Common myeloid progenitor, CD34-positive (primary cell): ENCODE data around the gene SERINC3.
A peak's percentile ranks its signal among the peaks of the same experiment; 100 is the strongest.

Experiments used
- CTCF ChIA-PET: fragments of 350-600 bp; sonication (Branson Sonifier 250); formaldehyde crosslinking; loops from one replicate; lab custom pipeline; 2021; ENCODE audit warnings: antibody characterized with exemption; lab: Charles Lee
- POLR2A ChIA-PET: fragments of 350-600 bp; sonication (Branson Sonifier 250); formaldehyde crosslinking; loops from one replicate; lab custom pipeline; 2021; ENCODE audit warnings: antibody characterized with exemption; lab: Charles Lee
- DNase-seq, 3 donors: peaks; one replicate each; pipeline versions ENCODE4 v3.0.0 to v3.0.0-alpha.2; 2013
- H3K27ac ChIP-seq, 2 experiments: 1 replicate in 1 of 2; 2 replicates in 1 of 2; pipeline ENCODE4 v1.7.0; 2013; ENCODE audit warnings: inconsistent platforms in 2 of 2, low read length in 2 of 2, mild to moderate bottlenecking in 2 of 2, low read depth in 1 of 2, moderate library complexity in 1 of 2; ENCODE audit not compliant: severe bottlenecking in 2 of 2, insufficient read depth in 1 of 2, poor library complexity in 1 of 2
- H3K27me3 ChIP-seq, 5 experiments: replicated peaks in 2 of 5; 1 replicate in 3 of 5; 2 replicates in 2 of 5; pipeline versions ENCODE4 v1.6.1 to v1.7.0; 2013; ENCODE audit warnings: low read length in 4 of 5, mild to moderate bottlenecking in 2 of 5, moderate library complexity in 2 of 5, inconsistent platforms in 1 of 5; ENCODE audit not compliant: insufficient read depth in 5 of 5, control insufficient read depth in 4 of 5
- H3K36me3 ChIP-seq, 4 experiments: 1 replicate in 2 of 4; 2 replicates in 2 of 4; pipeline versions ENCODE4 v1.6.1 to v1.7.0; 2013; ENCODE audit warnings: low read length in 3 of 4, control low read depth in 1 of 4, mild to moderate bottlenecking in 1 of 4; ENCODE audit not compliant: control insufficient read depth in 4 of 4, insufficient read depth in 4 of 4
- H3K4me1 ChIP-seq, 4 experiments: 1 replicate in 3 of 4; 2 replicates in 1 of 4; pipeline versions ENCODE4 v1.6.1 to v1.7.1; 2013; ENCODE audit warnings: low read length in 3 of 4, mild to moderate bottlenecking in 3 of 4, control low read depth in 1 of 4, inconsistent platforms in 1 of 4, moderate library complexity in 1 of 4; ENCODE audit not compliant: control insufficient read depth in 4 of 4, insufficient read depth in 4 of 4; ENCODE audit errors: control extremely low read depth in 1 of 4
- H3K4me3 ChIP-seq, 7 experiments: 1 replicate in 4 of 7; 2 replicates in 3 of 7; pipeline versions ENCODE4 v1.5.1 to v1.7.0; 2013; ENCODE audit warnings: mild to moderate bottlenecking in 7 of 7, low read length in 6 of 7, moderate library complexity in 6 of 7, inconsistent platforms in 2 of 7, low read depth in 2 of 7, control low read depth in 1 of 7; ENCODE audit not compliant: insufficient read depth in 4 of 7, control insufficient read depth in 1 of 7; ENCODE audit errors: extremely low read depth in 1 of 7
- H3K9me3 ChIP-seq, 5 experiments: 1 replicate in 4 of 5; 2 replicates in 1 of 5; pipeline versions ENCODE4 v1.6.1 to v1.7.1; 2013; ENCODE audit warnings: low read length in 4 of 5, mild to moderate bottlenecking in 2 of 5, inconsistent platforms in 1 of 5, low read depth in 1 of 5, moderate library complexity in 1 of 5; ENCODE audit not compliant: control insufficient read depth in 4 of 5, insufficient read depth in 2 of 5; ENCODE audit errors: control extremely low read depth in 1 of 5
- WGBS: methylation state at CpG from one replicate; pipeline ENCODE4 v1.1.5; 2013; ENCODE audit not compliant: insufficient coverage; 5-methylcytosine and 5-hydroxymethylcytosine counted together

SERINC3 gene

GRCh38 chr20:44517454-44517853 is 4.4 kb downstream of the SERINC3 start:
- peaks cover 7 to 23% (median 11%) of the 10 kb centered on the region in 4 experiments for H3K36me3 ChIP-seq
- ChIA-PET POLR2A (interaction anchor here (0.7 kb wide), 1 partner anchor 435 kb away, joined by 3 read pairs; no protein-coding TSS in a partner anchor), CTCF (interaction anchor here (2.1 kb wide), 1 partner anchor 9 kb away, joined by 5 read pairs; no protein-coding TSS in a partner anchor)
- peaks cover 9 to 33% (median 20%) of the 10 kb centered on the region in 4 experiments for H3K4me1 ChIP-seq
- WGBS = 100% methylated on average over 1 of the region's 3 CpGs
- no peaks in the 10 kb centered on the region for H3K27me3 ChIP-seq
- H3K27ac ChIP-seq = no peak overlapping the region
- H3K9me3 ChIP-seq = no peaks in the 10 kb centered on the region
- H3K4me3 ChIP-seq = no peak overlapping the region
- no peak for DNase-seq

GRCh38 chr20:44516491-44516890 is 5.4 kb downstream of the SERINC3 start:
- no peaks in the 10 kb centered on the region for H3K27me3 ChIP-seq
- no peak overlapping the region for H3K27ac ChIP-seq
- POLR2A ChIA-PET = no interaction called here
- peaks cover 11 to 26% (median 18%) of the 10 kb centered on the region in 4 experiments for H3K36me3 ChIP-seq
- 98% methylated on average over 7 of the region's 7 CpGs for WGBS
- H3K4me3 ChIP-seq = no peak overlapping the region
- H3K9me3 ChIP-seq = no peaks in the 10 kb centered on the region
- DNase-seq = no peak
- peaks cover 6 to 29% (median 17%) of the 10 kb centered on the region in 4 experiments for H3K4me1 ChIP-seq
- CTCF ChIA-PET = interaction anchor here (1.2 to 2.1 kb wide), 2 partner anchors 8 to 12 kb away, joined by 3 to 5 read pairs; no protein-coding TSS in a partner anchor

GRCh38 chr20:44513871-44514270 is 8.0 kb downstream of the SERINC3 start:
- H3K36me3 ChIP-seq = peaks cover 21 to 48% (median 25%) of the 10 kb centered on the region in 4 experiments
- ChIA-PET POLR2A (interaction anchor here (0.6 to 0.8 kb wide), 2 partner anchors 38 to 79 kb away, joined by 3 to 4 read pairs; partner anchors contain the start of gene TTPAL), CTCF (interaction anchor here (0.8 to 1.3 kb wide), 4 partner anchors 20 to 96 kb away, joined by 3 to 6 read pairs (median 4); no protein-coding TSS in a partner anchor)
- H3K9me3 ChIP-seq = no peaks in the 10 kb centered on the region
- WGBS = 98% methylated on average over 8 of the region's 10 CpGs
- H3K4me1 ChIP-seq = peaks cover 0 to 6% (median 0%) of the 10 kb centered on the region in 4 experiments
- H3K4me3 ChIP-seq = no peak overlapping the region
- H3K27ac ChIP-seq = peak overlapping the region in 1 of 2 experiments; percentile 9
- no peaks in the 10 kb centered on the region for H3K27me3 ChIP-seq
- DNase-seq = no peak

DNA sequence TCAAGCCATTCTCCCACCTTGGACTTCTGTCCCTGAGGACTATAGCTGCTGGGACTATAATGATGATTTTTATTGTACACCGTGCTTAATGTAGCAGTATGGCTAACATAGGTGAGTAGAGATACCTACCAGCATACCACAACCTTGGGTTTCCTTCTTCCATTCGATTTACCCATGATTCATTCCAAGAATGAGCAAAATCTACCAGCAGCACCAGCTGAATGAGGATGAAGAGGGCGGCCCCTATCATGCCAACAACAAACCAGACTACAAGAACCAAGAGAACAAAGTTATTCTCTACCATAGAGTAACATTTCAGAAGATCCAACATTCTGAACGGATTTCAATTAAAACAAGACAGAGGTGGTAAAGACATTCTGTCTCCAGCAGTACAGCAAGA is 12.1 kb downstream of the SERINC3 start:
- ChIA-PET POLR2A (interaction anchor here (0.6 kb wide), 2 partner anchors 140 to 299 kb away, joined by 3 read pairs; no protein-coding TSS in a partner anchor), CTCF (interaction anchor here (1.0 to 1.3 kb wide), 5 partner anchors 9 to 104 kb away, joined by 3 read pairs; no protein-coding TSS in a partner anchor)
- Histone ChIP-seq H3K4me1 (no peaks in the 10 kb centered on the region), H3K9me3 (no peaks in the 10 kb centered on the region), H3K36me3 (peaks cover 29 to 85% (median 39%) of the 10 kb centered on the region in 4 experiments), H3K4me3 (no peak overlapping the region), H3K27me3 (no peaks in the 10 kb centered on the region), H3K27ac (no peak overlapping the region)
- DNase-seq = no peak
- WGBS = 100% methylated on average over 2 of the region's 4 CpGs

GRCh38 chr20:44504402-44505307 is 17.2 kb downstream of the SERINC3 start:
- H3K36me3 ChIP-seq = peaks cover 27 to 96% (median 52%) of the 10 kb centered on the region in 4 experiments
- H3K9me3 ChIP-seq = no peaks in the 10 kb centered on the region
- WGBS = 97% methylated on average over 4 of the region's 6 CpGs
- no peak for DNase-seq
- no peaks in the 10 kb centered on the region for H3K27me3 ChIP-seq
- no peak overlapping the region for H3K4me3 ChIP-seq
- ChIA-PET CTCF (interaction anchor here (0.6 to 1.9 kb wide), 6 partner anchors 12 to 177 kb away, joined by 3 to 9 read pairs (median 3); partner anchors contain the start of gene SERINC3), POLR2A (interaction anchor here (1.7 kb wide), 1 partner anchor 17 kb away, joined by 6 read pairs; the partner anchor contains the start of gene SERINC3)
- no peak overlapping the region for H3K27ac ChIP-seq
- no peaks in the 10 kb centered on the region for H3K4me1 ChIP-seq

- H3K27ac ChIP-seq = no peak overlapping the region
- H3K4me1 ChIP-seq = no peaks in the 10 kb centered on the region
- no peaks in the 10 kb centered on the region for H3K9me3 ChIP-seq
- H3K27me3 ChIP-seq = no peaks in the 10 kb centered on the region
- POLR2A ChIA-PET = no interaction called here
- no peak for DNase-seq
- no CpG with 5 or more reads among the region's 1 CpG for WGBS
- peaks cover 28 to 95% (median 51%) of the 10 kb centered on the region in 4 experiments for H3K36me3 ChIP-seq
- no peak overlapping the region for H3K4me3 ChIP-seq
- CTCF ChIA-PET = interaction anchor here (1.0 to 3.3 kb wide), 2 partner anchors 13 to 106 kb away, joined by 3 to 13 read pairs; no protein-coding TSS in a partner anchor
Measured at GRCh38 chr20:44502968-44503367, 18.9 kb downstream of the SERINC3 start.
